Sigmoid colon (tissue), 4 donors: ENCODE measurements around the gene CDH15.

Source experiments
- EP300 ChIP-seq, 4 donors: sonication (generic); formaldehyde crosslinking; IDR thresholded peaks; one replicate each; pipeline ENCODE4 v1.6.1; 2017; ENCODE audit warnings: antibody characterized with exemption in 4 of 4
- POLR2A ChIP-seq, 2 donors: fragments of 450-650 bp; IDR thresholded peaks; one replicate each; pipeline ENCODE4 v1.6.1; 2016; ENCODE audit warnings: antibody characterized with exemption in 2 of 2, mild to moderate bottlenecking in 2 of 2, moderate library complexity in 2 of 2
- POLR2AphosphoS5 ChIP-seq, 4 donors: sonication (generic); formaldehyde crosslinking; IDR thresholded peaks; one replicate each; pipeline ENCODE4 v1.6.1; 2017; ENCODE audit warnings: antibody characterized with exemption in 4 of 4
- TF ChIP-seq, protein P1 (sequence below), 4 experiments: fragments of 450-650 bp in 3 of 4; fragments of 200-600 bp in 1 of 4; IDR thresholded peaks; one replicate each; pipeline ENCODE4 v1.5.1; 2016 to 2019; ENCODE audit warnings: antibody characterized with exemption in 4 of 4, mild to moderate bottlenecking in 3 of 4, moderate library complexity in 2 of 4

DNA sequence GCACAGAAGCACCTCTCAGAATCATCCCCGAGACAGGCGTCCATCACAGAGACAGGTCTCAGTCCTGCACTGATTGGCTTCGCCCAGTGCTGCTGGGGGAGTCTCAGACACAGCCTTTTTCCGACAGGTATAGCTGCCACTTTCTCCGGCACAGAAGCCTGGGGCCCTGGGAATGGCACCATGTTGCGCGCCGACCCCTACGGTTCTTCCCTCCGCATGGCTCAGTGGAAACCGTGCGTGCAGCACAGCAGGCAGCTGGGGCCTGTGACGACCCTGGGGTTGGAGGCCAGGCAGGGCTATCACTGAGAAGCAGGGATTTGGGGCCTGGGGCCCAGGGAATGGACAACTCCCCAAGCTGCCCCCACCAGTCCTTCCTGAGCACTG lies 29.7 kb upstream of the CDH15 start:
- TF ChIP-seq, protein P1, sequence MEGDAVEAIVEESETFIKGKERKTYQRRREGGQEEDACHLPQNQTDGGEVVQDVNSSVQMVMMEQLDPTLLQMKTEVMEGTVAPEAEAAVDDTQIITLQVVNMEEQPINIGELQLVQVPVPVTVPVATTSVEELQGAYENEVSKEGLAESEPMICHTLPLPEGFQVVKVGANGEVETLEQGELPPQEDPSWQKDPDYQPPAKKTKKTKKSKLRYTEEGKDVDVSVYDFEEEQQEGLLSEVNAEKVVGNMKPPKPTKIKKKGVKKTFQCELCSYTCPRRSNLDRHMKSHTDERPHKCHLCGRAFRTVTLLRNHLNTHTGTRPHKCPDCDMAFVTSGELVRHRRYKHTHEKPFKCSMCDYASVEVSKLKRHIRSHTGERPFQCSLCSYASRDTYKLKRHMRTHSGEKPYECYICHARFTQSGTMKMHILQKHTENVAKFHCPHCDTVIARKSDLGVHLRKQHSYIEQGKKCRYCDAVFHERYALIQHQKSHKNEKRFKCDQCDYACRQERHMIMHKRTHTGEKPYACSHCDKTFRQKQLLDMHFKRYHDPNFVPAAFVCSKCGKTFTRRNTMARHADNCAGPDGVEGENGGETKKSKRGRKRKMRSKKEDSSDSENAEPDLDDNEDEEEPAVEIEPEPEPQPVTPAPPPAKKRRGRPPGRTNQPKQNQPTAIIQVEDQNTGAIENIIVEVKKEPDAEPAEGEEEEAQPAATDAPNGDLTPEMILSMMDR (IDR thresholded peaks at IDR 0.05): no peak
- no peak for TF ChIP-seq POLR2A (IDR thresholded peaks at IDR 0.05)
- TF ChIP-seq POLR2AphosphoS5 (IDR thresholded peaks at IDR 0.05): no peak
- no peak for TF ChIP-seq EP300 (IDR thresholded peaks at IDR 0.05)
